ENCODE results near the gene GSG1L2.
"Not testable (repeated sequence)": the region's sequence is repeated elsewhere in the genome, so short reads cannot be mapped to it uniquely, and the experiment has no call there.

GSG1L2 gene

GRCh38 chr17:9784544-9784943, 37.3 kb downstream of the GSG1L2 start:
- DNase-seq: no peak

- not testable (repeated sequence) for DNase-seq
These were observed 38.4 kb downstream of the GSG1L2 start for GRCh38 chr17:9783465-9783864.

- DNase-seq: no peak
These were observed 38.8 kb downstream of the GSG1L2 start for GRCh38 chr17:9783050-9783449.

- DNase-seq: no peak
These were observed 41.3 kb downstream of the GSG1L2 start for GRCh38 chr17:9780552-9780951.

GRCh38 chr17:9776911-9777310, 45.0 kb downstream of the GSG1L2 start:
- no peak for DNase-seq

- no peak for DNase-seq
These were observed 49.2 kb downstream of the GSG1L2 start for GRCh38 chr17:9772658-9773057.

- no peak for DNase-seq
These were observed 50.4 kb downstream of the GSG1L2 start for GRCh38 chr17:9771465-9771864.

- no peak for DNase-seq
These were observed 52.7 kb downstream of the GSG1L2 start for GRCh38 chr17:9769036-9769695.

- no peak for DNase-seq
These were observed 53.4 kb downstream of the GSG1L2 start for GRCh38 chr17:9768381-9768934.

- no peak for DNase-seq
These were observed 54.4 kb downstream of the GSG1L2 start for GRCh38 chr17:9767432-9767991.

GRCh38 chr17:9766970-9767369, 54.9 kb downstream of the GSG1L2 start:
- DNase-seq: no peak

- DNase-seq: no peak
These were observed 56.6 kb downstream of the GSG1L2 start for GRCh38 chr17:9765322-9765721.

- no peak for DNase-seq
These were observed 58.2 kb downstream of the GSG1L2 start for GRCh38 chr17:9763643-9764042.

- no peak for DNase-seq
These were observed 61.6 kb downstream of the GSG1L2 start for GRCh38 chr17:9760266-9760665.

GRCh38 chr17:9755083-9755482, 66.8 kb downstream of the GSG1L2 start:
- DNase-seq: no peak

Data from activated CD4-positive, CD25-positive, alpha-beta regulatory T cell treated with anti-CD3 and anti-CD28 coated beads, Interleukin-2, amount 50 U/mL, for 72 hours (primary cell).